ENCODE measurements around the gene TRPV4. TPM values are rescaled to one million over a fixed set of nuclear protein-coding genes. Genes with fewer than 3 reads are reported as not detected.

The TRPV4 gene
- total RNA-seq, 2 donors from 2014 or later, result 5.2 to 6.3 TPM

GRCh38 chr12:109793826-109794501 is 39.2 kb downstream of the TRPV4 start:
- Histone ChIP-seq H3K36me3 (replicated peaks in 1 of 2; ENCODE audit: insufficient read depth in 1 of 2, low read depth in 2 of 2) (no peaks in the 10 kb centered on the region), H3K4me1 (no peaks in the 10 kb centered on the region), H3K4me3 (no peak overlapping the region), H3K27ac (no peak overlapping the region), H3K27me3 (no peaks in the 10 kb centered on the region), H3K9me3 (no peaks in the 10 kb centered on the region)
- WGBS, 2 donors, result 86 to 89% methylated on average over 17 to 25 of the region's 26 CpGs
- TF ChIP-seq CTCF (IDR thresholded peaks at IDR 0.05) (no peak), POLR2A (IDR thresholded peaks at IDR 0.05) (no peak)
- ATAC-seq, result no peak
- intact Hi-C loops (cut with DNase I), result no loop called here
- no peak for DNase-seq

GRCh38 chr12:109793411-109793810 is 39.8 kb downstream of the TRPV4 start:
- ATAC-seq, result no peak
- no peak for DNase-seq
- intact Hi-C loops (cut with DNase I), result no loop called here
- TF ChIP-seq CTCF (IDR thresholded peaks at IDR 0.05), result no peak
- no peak for TF ChIP-seq POLR2A (IDR thresholded peaks at IDR 0.05)
- Histone ChIP-seq H3K36me3 (replicated peaks in 1 of 2; ENCODE audit: insufficient read depth in 1 of 2, low read depth in 2 of 2) (no peaks in the 10 kb centered on the region), H3K9me3 (no peaks in the 10 kb centered on the region), H3K4me1 (no peaks in the 10 kb centered on the region), H3K27ac (no peak overlapping the region), H3K4me3 (no peak overlapping the region), H3K27me3 (no peaks in the 10 kb centered on the region)
- 55 to 66% methylated on average over 4 of the region's 4 CpGs for WGBS, 2 donors

- intact Hi-C loops (cut with DNase I), result no loop called here
- Histone ChIP-seq H3K4me3 (no peak overlapping the region), H3K4me1 (no peaks in the 10 kb centered on the region), H3K9me3 (no peaks in the 10 kb centered on the region), H3K27me3 (no peaks in the 10 kb centered on the region), H3K27ac (no peak overlapping the region), H3K36me3 (replicated peaks in 1 of 2; ENCODE audit: insufficient read depth in 1 of 2, low read depth in 2 of 2) (peaks cover 0 to 2% of the 10 kb centered on the region in 2 donors)
- TF ChIP-seq CTCF (IDR thresholded peaks at IDR 0.05) (no peak), POLR2A (IDR thresholded peaks at IDR 0.05) (no peak)
- no peak for DNase-seq
- no peak for ATAC-seq
Observed at GRCh38 chr12:109792992-109793391, 40.2 kb downstream of the TRPV4 start.

- no peak for TF ChIP-seq POLR2A (IDR thresholded peaks at IDR 0.05)
- TF ChIP-seq CTCF (IDR thresholded peaks at IDR 0.05), result no peak
- no peaks in the 10 kb centered on the region for H3K9me3 ChIP-seq
- intact Hi-C loops (cut with DNase I), result no loop called here
- no peak overlapping the region for H3K4me3 ChIP-seq
- DNase-seq (no peak), ATAC-seq (no peak)
- WGBS, 2 donors, result 60 to 93% methylated on average over 1 of the region's 1 CpG
- H3K4me1 ChIP-seq, result no peaks in the 10 kb centered on the region
- H3K27ac ChIP-seq, result no peak overlapping the region
- H3K36me3 ChIP-seq (replicated peaks in 1 of 2; ENCODE audit: insufficient read depth in 1 of 2, low read depth in 2 of 2), result peaks cover 0 to 2% of the 10 kb centered on the region in 2 donors
- no peaks in the 10 kb centered on the region for H3K27me3 ChIP-seq
Observed at GRCh38 chr12:109789526-109790048, 43.6 kb downstream of the TRPV4 start.

GRCh38 chr12:109786799-109787198 is 46.4 kb downstream of the TRPV4 start:
- DNase-seq (no peak), ATAC-seq (no peak)
- H3K4me1 ChIP-seq, result no peaks in the 10 kb centered on the region
- H3K9me3 ChIP-seq, result no peaks in the 10 kb centered on the region
- intact Hi-C loops (cut with DNase I), result no loop called here
- TF ChIP-seq POLR2A (IDR thresholded peaks at IDR 0.05) (no peak), CTCF (IDR thresholded peaks at IDR 0.05) (no peak)
- 72 to 85% methylated on average over 4 to 9 of the region's 9 CpGs for WGBS, 2 donors
- no peak overlapping the region for H3K27ac ChIP-seq
- H3K36me3 ChIP-seq (replicated peaks in 1 of 2; ENCODE audit: insufficient read depth in 1 of 2, low read depth in 2 of 2), result peaks cover 0 to 2% of the 10 kb centered on the region in 2 donors
- H3K4me3 ChIP-seq, result no peak overlapping the region
- H3K27me3 ChIP-seq, result no peaks in the 10 kb centered on the region

Measured in body of pancreas (tissue), 4 donors.